GM12878 (cell line): ENCODE measurements around the gene NPC2. TPM values are rescaled to one million over a fixed set of nuclear protein-coding genes. Genes with fewer than 3 reads are reported as not detected.
"Not testable (repeated sequence)": the region's sequence is repeated elsewhere in the genome, so short reads cannot be mapped to it uniquely, and the experiment has no call there.

ENCODE experiments used
- ATAC-seq: fragments of 200-7000 bp; cut with Tn5 transposase; 3 replicates; pipeline ENCODE4 v1.9.1; 2020; ENCODE audit warnings: mild to moderate bottlenecking, moderate library complexity
- BruUV-seq: library from RNA; stranded (reverse); fragments of 400-500 nt; replicated peaks from 2 replicates; lab custom pipeline; 2021; lab: Mats Ljungman, UMichigan
- CTCF ChIA-PET: fragments of 300-600 bp; sonication (Branson Sonifier 250); formaldehyde crosslinking; extraction: SDS; loops from one replicate; lab custom pipeline; 2021; ENCODE audit warnings: inconsistent platforms; lab: Yijun Ruan, JAX
- POLR2A ChIA-PET: fragments of 350-600 bp; formaldehyde crosslinking; extraction: SDS; loops from one replicate; lab custom pipeline; 2021; ENCODE audit warnings: inconsistent platforms; lab: Charles Lee
- RAD21 ChIA-PET: fragments of 300-600 bp; sonication (Branson Sonifier 250); formaldehyde crosslinking; loops from one replicate; lab custom pipeline; 2023; ENCODE audit warnings: antibody characterized with exemption; ENCODE audit not compliant: unreplicated experiment; lab: Charles Lee
- SMC1A ChIA-PET: fragments of 300-600 bp; sonication (Branson Sonifier 250); formaldehyde crosslinking; loops from one replicate; lab custom pipeline; 2023; ENCODE audit not compliant: unreplicated experiment, uncharacterized antibody; lab: Charles Lee
- DNase-seq: peaks from one replicate; pipeline ENCODE4 v3.0.0-alpha.2; 2011; ENCODE audit warnings: low read depth, low spot score
- FAIRE-seq: peaks from 3 replicates; lab custom pipeline; 2011; peaks lifted over from hg19 to GRCh38; lab: Jason Lieb, UNC
- H2AFZ ChIP-seq: 2 replicates; pipeline ENCODE4 v1.6.0; 2011; ENCODE audit warnings: low read depth, low read length, control low read depth; ENCODE audit not compliant: control insufficient read depth
- H3K27ac ChIP-seq: 2 replicates; pipeline ENCODE4 v1.5.1; 2011; ENCODE audit warnings: control low read depth; ENCODE audit not compliant: control insufficient read depth, insufficient read depth
- H3K27me3 ChIP-seq, 2 experiments: replicated peaks in 1 of 2; 2 replicates each; pipeline versions ENCODE4 v1.6.0 to v1.6.1; 2011; ENCODE audit warnings: low read length in 1 of 2; ENCODE audit not compliant: control insufficient read depth in 2 of 2, insufficient read depth in 2 of 2
- H3K36me3 ChIP-seq, 2 experiments: 2 replicates each; pipeline ENCODE4 v1.5.1; 2011; ENCODE audit warnings: low read length in 1 of 2; ENCODE audit not compliant: control insufficient read depth in 2 of 2, insufficient read depth in 2 of 2
- H3K4me1 ChIP-seq: 2 replicates; pipeline ENCODE4 v1.6.1; 2011; ENCODE audit warnings: mild to moderate bottlenecking, low read length, moderate library complexity, mixed read lengths; ENCODE audit not compliant: control insufficient read depth, insufficient read depth
- H3K4me2 ChIP-seq: 2 replicates; pipeline ENCODE4 v1.6.0; 2011; ENCODE audit warnings: control low read depth; ENCODE audit not compliant: control insufficient read depth, insufficient read depth
- H3K4me3 ChIP-seq: fragments of 200-600 bp; sonication (generic); 2 replicates; pipeline ENCODE4 v1.5.1; 2016
- H3K79me2 ChIP-seq: 2 replicates; pipeline ENCODE4 v1.6.0; 2011; ENCODE audit warnings: low read length; ENCODE audit not compliant: control insufficient read depth, insufficient read depth
- H3K9ac ChIP-seq: 2 replicates; pipeline ENCODE4 v1.8.0; 2011; ENCODE audit warnings: low read length, control low read depth, mixed read lengths; ENCODE audit not compliant: control insufficient read depth, insufficient read depth
- H3K9me3 ChIP-seq: replicated peaks from 3 replicates; pipeline ENCODE4 v1.5.1; 2011; ENCODE audit warnings: mild to moderate bottlenecking, low read length; ENCODE audit not compliant: control insufficient read depth, insufficient read depth
- H4K20me1 ChIP-seq: 2 replicates; pipeline ENCODE4 v1.6.0; 2011; ENCODE audit not compliant: control insufficient read depth, insufficient read depth
- WGBS: methylation state at CpG from one replicate; pipeline ENCODE4 v1.1.6; 2016; ENCODE audit warnings: low lambda C conversion rate; ENCODE audit not compliant: insufficient replicate concordance, insufficient coverage; ENCODE audit errors: missing lambda C conversion rate; 5-methylcytosine and 5-hydroxymethylcytosine counted together
- in situ Hi-C: fragments of 300-500 bp; cut with MboI; formaldehyde crosslinking; loops from 9 replicates; pipeline ENCODE4 v1.14.3; 2018; ENCODE audit warnings: mixed read lengths
- intact Hi-C: fragments of 100-400 bp; cut with micrococcal nuclease; formaldehyde crosslinking; loops from one replicate; pipeline ENCODE4 v1.14.2; 2022; ENCODE audit not compliant: unreplicated experiment
- polyA plus RNA-seq, 11 experiments: library from polyadenylated mRNA; depleted of rRNA in 4 of 11; unstranded in 6 of 11; stranded (reverse) in 5 of 11; fragments of >200 nt; fragmentation: Nextera tagmentation in 4 of 11; fragmentation: Illumina TruSeq in 1 of 11; extraction: Ambion mirVana in 4 of 11; extraction: Trizol in 1 of 11; gene quantifications; 1 replicate in 1 of 11; 2 replicates in 10 of 11; pipeline versions ENCODE4 v1.2.1 to v1.2.3, GENCODE V29; 2011 to 2016; ENCODE audit warnings: inconsistent platforms in 2 of 11, missing spikeins in 2 of 11, low read depth in 1 of 11
- total RNA-seq, 4 experiments: library from RNA; depleted of rRNA in 3 of 4; stranded (reverse); fragments of >200 nt in 3 of 4; fragmentation: Illumina TruSeq in 1 of 4; extraction: Trizol in 1 of 4; gene quantifications; 2 replicates each; pipeline versions ENCODE4 v1.2.1 to v1.2.3, GENCODE V29; 2013 to 2021
- TF ChIP-seq, protein P1 (sequence below), 3 experiments: IDR thresholded peaks in 2 of 3; conservative IDR thresholded peaks in 1 of 3; 2 replicates each; pipeline ENCODE4 v1.5.1; 2011; ENCODE audit warnings: low read depth in 3 of 3, low read length in 3 of 3, mild to moderate bottlenecking in 3 of 3, control low read depth in 2 of 3, moderate library complexity in 2 of 3, inconsistent platforms in 1 of 3, mixed read lengths in 1 of 3; ENCODE audit not compliant: control insufficient read depth in 2 of 3, insufficient read depth in 1 of 3; ENCODE audit errors: extremely low read depth in 1 of 3

Gene NPC2
- total and polyA plus RNA-seq, 10 of the 15 experiments (the other 5 are each of a cell fraction or from before 2014, with no cell fraction given), result 29.5 to 109 (median 59.1) TPM

DNA sequence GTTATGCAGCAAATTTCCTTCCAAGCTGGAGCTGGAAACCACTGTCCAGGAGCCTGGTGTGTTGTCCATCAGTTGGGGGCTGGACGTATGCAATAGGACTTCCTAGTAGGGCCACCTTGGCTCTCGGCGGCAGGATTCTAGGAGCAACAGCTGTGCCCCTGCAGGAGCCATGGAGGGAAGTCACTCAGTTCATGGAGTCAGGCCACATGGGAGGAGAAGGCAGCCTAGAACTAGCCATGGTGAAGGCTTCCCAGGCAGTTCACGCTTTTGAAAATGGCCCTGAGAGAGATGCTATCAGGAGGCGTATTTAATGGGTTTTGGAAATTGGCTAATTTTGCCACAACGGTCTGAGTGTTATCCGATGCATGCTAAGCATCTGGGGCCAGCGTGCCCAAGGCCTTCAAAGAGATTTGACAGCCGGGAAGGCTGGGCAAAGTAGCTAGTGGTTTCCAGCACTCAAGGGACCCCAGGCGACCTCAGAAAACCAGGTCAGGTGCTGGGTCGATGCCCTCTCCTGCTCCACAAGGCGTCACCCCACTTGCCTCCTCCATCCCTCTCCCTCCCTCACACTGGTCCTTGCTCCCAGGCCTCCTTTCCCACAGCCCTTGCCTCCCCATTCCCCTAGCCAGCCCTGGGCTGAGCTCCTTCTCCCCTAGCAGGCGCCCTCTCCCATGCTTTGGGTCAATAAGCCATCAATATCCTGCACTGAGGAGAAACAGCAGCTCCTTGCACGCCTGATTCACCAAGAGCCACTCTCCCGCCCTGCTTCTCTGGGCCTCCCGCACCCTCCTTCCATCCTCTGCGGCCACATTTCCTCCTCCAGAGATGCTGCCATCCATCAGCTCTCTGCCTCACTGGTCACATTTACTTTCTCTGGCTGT, 36.2 kb downstream of the NPC2 start (continued):
- TF ChIP-seq, protein P1, sequence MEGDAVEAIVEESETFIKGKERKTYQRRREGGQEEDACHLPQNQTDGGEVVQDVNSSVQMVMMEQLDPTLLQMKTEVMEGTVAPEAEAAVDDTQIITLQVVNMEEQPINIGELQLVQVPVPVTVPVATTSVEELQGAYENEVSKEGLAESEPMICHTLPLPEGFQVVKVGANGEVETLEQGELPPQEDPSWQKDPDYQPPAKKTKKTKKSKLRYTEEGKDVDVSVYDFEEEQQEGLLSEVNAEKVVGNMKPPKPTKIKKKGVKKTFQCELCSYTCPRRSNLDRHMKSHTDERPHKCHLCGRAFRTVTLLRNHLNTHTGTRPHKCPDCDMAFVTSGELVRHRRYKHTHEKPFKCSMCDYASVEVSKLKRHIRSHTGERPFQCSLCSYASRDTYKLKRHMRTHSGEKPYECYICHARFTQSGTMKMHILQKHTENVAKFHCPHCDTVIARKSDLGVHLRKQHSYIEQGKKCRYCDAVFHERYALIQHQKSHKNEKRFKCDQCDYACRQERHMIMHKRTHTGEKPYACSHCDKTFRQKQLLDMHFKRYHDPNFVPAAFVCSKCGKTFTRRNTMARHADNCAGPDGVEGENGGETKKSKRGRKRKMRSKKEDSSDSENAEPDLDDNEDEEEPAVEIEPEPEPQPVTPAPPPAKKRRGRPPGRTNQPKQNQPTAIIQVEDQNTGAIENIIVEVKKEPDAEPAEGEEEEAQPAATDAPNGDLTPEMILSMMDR (IDR thresholded peaks at IDR 0.05 in 2 of 3, conservative IDR thresholded peaks at IDR 0.05 in 1 of 3; ENCODE audit: control insufficient read depth in 2 of 3, extremely low read depth in 1 of 3, insufficient read depth in 1 of 3, low read depth in 3 of 3, low read length in 3 of 3), result no peak
- TF ChIP-seq, all 136 proteins: peak for 0

DNA sequence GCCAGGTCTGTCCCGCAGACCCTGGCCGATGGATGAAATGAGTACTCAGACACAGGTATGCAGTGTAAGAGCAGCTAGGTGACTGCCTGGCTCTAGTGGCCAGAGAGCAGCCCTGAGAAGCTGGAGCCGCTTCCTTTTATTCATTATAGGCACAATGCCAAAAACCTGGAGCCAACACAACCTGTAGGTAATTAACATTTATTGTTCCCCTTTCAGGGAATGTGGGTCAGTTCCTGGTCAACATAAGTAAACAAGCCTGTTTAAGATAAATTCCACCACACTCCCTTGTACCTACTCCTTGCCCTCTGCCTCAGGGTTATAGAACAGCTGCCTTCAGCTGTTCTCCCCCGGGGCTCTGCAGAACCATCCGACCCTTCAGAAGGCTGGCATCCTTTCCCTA, 38.7 kb downstream of the NPC2 start:
- H3K36me3 ChIP-seq, DNase-seq, H3K9me3 ChIP-seq, CTCF ChIA-PET, H3K4me1 ChIP-seq, FAIRE-seq, POLR2A ChIA-PET, H2AFZ ChIP-seq, in situ Hi-C loops, ATAC-seq, H3K27me3 ChIP-seq, RAD21 ChIA-PET, H3K27ac ChIP-seq, H4K20me1 ChIP-seq, H3K79me2 ChIP-seq, H3K4me3 ChIP-seq, H3K4me2 ChIP-seq, BruUV-seq, intact Hi-C loops, H3K9ac ChIP-seq: not testable (repeated sequence)
- 45% methylated on average over 5 of the region's 5 CpGs for WGBS
- SMC1A ChIA-PET, result interaction anchor here (1.7 kb wide), 1 partner anchor 11 kb away, joined by 5 read pairs; no protein-coding TSS in a partner anchor
